CD4-positive, CD25-positive, alpha-beta regulatory T cell (primary cell): ENCODE data around the gene TBC1D22A. TPM values are rescaled to one million over a fixed set of nuclear protein-coding genes. Genes with fewer than 3 reads are reported as not detected.

ENCODE experiments used
- ATAC-seq, 2 donors: fragments of 150-1000 bp; cut with Tn5 transposase; one replicate each; pipeline ENCODE4 v1.10.0; 2021; ENCODE audit warnings: low read depth in 2 of 2, moderate number of reproducible peaks in 2 of 2, moderate library complexity in 1 of 2
- DNase-seq, 3 donors: peaks; one replicate each; pipeline versions ENCODE4 v3.0.0 to v3.0.0-alpha.2; 2012 to 2022; ENCODE audit warnings: mixed read lengths in 1 of 3
- H3K27ac ChIP-seq: one replicate; pipeline ENCODE4 v1.7.0; 2013; ENCODE audit warnings: mild to moderate bottlenecking, low read length; ENCODE audit not compliant: insufficient read depth, poor library complexity, severe bottlenecking
- H3K27me3 ChIP-seq: one replicate; pipeline ENCODE4 v1.7.0; 2013; ENCODE audit warnings: low read length; ENCODE audit not compliant: control insufficient read depth, insufficient read depth
- H3K36me3 ChIP-seq: one replicate; pipeline ENCODE4 v1.7.0; 2013; ENCODE audit warnings: mild to moderate bottlenecking, low read length, moderate library complexity; ENCODE audit not compliant: control insufficient read depth, insufficient read depth
- H3K4me1 ChIP-seq: 2 replicates; pipeline ENCODE4 v1.7.0; 2013; ENCODE audit warnings: mild to moderate bottlenecking, low read length; ENCODE audit not compliant: insufficient read depth, control insufficient read depth, poor library complexity, severe bottlenecking
- H3K4me3 ChIP-seq: one replicate; pipeline ENCODE4 v1.7.0; 2013; ENCODE audit warnings: low read depth, mild to moderate bottlenecking, low read length, moderate library complexity
- H3K9me3 ChIP-seq, 2 experiments: 1 replicate in 1 of 2; 2 replicates in 1 of 2; pipeline ENCODE4 v1.7.0; 2013; ENCODE audit warnings: low read length in 2 of 2, mild to moderate bottlenecking in 1 of 2, moderate library complexity in 1 of 2; ENCODE audit not compliant: control insufficient read depth in 2 of 2
- H3K27ac Mint-ChIP-seq, 3 donors: one replicate each; pipeline ENCODE4 v1.8.0; 2020 to 2022; ENCODE audit warnings: mild to moderate bottlenecking in 3 of 3, mixed read lengths in 3 of 3, moderate library complexity in 2 of 3
- H3K27me3 Mint-ChIP-seq: one replicate; pipeline ENCODE4 v1.8.0; 2022; ENCODE audit warnings: mild to moderate bottlenecking, mixed read lengths
- H3K36me3 Mint-ChIP-seq: one replicate; pipeline ENCODE4 v1.8.0; 2020; ENCODE audit warnings: mixed read lengths
- H3K4me1 Mint-ChIP-seq, 4 donors: one replicate each; pipeline ENCODE4 v1.8.0; 2020 to 2022; ENCODE audit warnings: mixed read lengths in 4 of 4, mild to moderate bottlenecking in 1 of 4
- H3K4me3 Mint-ChIP-seq, 4 donors: one replicate each; pipeline ENCODE4 v1.8.0; 2020 to 2022; ENCODE audit warnings: mild to moderate bottlenecking in 4 of 4, mixed read lengths in 4 of 4, moderate library complexity in 3 of 4
- H3K9me3 Mint-ChIP-seq, 7 donors: one replicate each; pipeline ENCODE4 v1.8.0; 2020 to 2022; ENCODE audit warnings: mixed read lengths in 7 of 7, mild to moderate bottlenecking in 3 of 7, moderate library complexity in 2 of 7
- polyA plus RNA-seq, 4 donors: library from polyadenylated mRNA; unstranded; fragments of 300-500 nt; fragmentation: Illumina TruSeq; gene quantifications; one replicate each; pipeline ENCODE4 v1.2.3, GENCODE V29; 2021
- total RNA-seq: library from RNA; stranded (reverse); gene quantifications from one replicate; pipeline ENCODE4 v1.2.3, GENCODE V29; 2022

Gene TBC1D22A
- total and polyA plus RNA-seq, 5 donors from 2014 or later, result 19.8 to 42.5 (median 24.3) TPM

DNA sequence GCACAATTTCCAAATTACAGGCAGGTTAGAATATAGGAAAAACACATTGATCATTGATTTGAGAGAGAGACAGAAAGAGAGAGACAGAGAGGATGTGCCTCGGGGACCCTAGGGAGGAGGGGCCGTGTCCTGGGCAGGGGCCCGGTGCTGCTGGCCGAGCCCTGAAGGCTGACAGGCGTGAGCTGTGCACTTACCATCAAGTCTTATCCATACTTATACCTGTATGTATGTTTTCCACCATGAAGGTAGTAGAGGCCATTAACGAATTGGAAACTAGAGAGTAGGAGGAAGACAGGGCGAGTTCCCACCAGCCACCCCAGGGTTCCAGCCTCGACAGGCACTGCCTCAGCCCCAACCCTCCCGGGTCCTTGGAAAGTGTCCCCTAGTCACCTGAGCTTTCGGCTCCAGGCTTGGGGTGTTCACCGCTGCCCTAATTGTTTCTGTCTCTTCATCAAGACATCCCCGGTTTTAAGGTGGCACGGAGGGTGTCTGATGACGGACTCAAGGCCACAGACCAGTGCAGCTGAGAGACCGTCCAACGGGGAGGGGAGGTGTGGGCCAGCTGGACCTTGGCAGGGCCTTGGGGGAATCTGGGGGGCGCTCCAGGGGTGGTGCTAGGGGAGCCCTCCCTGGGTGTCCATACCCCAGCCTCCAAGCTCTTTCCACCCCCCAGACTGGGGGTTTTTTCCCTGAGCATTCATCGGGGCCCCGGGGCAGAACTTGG, 431.3 kb downstream of the TBC1D22A start:
- H3K9me3 Mint-ChIP-seq, result no peaks in the 10 kb centered on the region
- no peak for ATAC-seq

DNA sequence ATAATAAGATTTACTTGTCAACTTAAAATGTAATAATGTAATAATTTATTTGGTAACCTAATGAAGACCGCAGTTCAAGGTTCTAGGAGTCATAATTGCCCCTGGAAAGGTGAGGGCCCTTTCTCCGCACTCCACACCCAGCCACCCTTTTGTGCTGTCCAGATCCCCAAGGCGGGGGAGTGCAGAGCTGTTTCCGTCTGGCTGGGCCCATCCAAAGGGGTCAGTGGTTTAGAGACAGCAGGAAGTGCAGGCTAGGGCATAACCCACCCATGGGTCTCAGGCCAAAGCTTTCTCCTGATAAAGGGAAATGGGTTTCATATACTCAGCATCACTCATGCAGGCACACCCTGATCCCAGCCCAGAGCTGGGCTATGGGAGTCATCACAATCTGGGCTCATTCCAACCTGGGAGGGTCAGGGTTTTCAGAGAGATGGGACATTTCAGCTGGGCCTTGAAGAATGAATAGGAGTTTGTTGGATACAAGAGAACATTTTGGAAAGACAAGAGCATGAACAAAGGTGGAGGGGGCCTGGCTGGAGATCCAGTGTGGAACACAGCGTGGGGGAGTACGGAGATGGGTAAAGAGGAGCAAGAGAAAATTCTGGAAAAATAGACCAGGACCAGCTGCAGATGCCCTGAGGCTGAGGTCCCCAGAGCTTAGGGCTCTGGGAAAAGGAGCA, 432.2 kb downstream of the TBC1D22A start:
- Histone ChIP-seq H3K27ac (no peak overlapping the region), H3K4me1 (no peaks in the 10 kb centered on the region), H3K9me3 (no peaks in the 10 kb centered on the region), H3K36me3 (no peaks in the 10 kb centered on the region), H3K27me3 (no peaks in the 10 kb centered on the region), H3K4me3 (no peak overlapping the region)
- no peak for ATAC-seq
- Mint-ChIP-seq H3K27ac (no peak overlapping the region), H3K4me1 (no peaks in the 10 kb centered on the region), H3K9me3 (no peaks in the 10 kb centered on the region), H3K27me3 (no peaks in the 10 kb centered on the region), H3K36me3 (no peaks in the 10 kb centered on the region), H3K4me3 (no peak overlapping the region)
- DNase-seq, result no peak

More for the DNA sequence above, 431.3 kb downstream of the TBC1D22A start:
- H3K4me3 Mint-ChIP-seq, result no peak overlapping the region
- H3K27ac ChIP-seq, result no peak overlapping the region
- H3K27ac Mint-ChIP-seq, result no peak overlapping the region
- no peak for DNase-seq
- no peaks in the 10 kb centered on the region for H3K27me3 ChIP-seq
- H3K27me3 Mint-ChIP-seq, result no peaks in the 10 kb centered on the region
- H3K9me3 ChIP-seq, result no peaks in the 10 kb centered on the region
- H3K4me1 Mint-ChIP-seq, result no peaks in the 10 kb centered on the region
- H3K4me3 ChIP-seq, result no peak overlapping the region
- no peaks in the 10 kb centered on the region for H3K4me1 ChIP-seq
- no peaks in the 10 kb centered on the region for H3K36me3 Mint-ChIP-seq
- H3K36me3 ChIP-seq, result no peaks in the 10 kb centered on the region

DNA sequence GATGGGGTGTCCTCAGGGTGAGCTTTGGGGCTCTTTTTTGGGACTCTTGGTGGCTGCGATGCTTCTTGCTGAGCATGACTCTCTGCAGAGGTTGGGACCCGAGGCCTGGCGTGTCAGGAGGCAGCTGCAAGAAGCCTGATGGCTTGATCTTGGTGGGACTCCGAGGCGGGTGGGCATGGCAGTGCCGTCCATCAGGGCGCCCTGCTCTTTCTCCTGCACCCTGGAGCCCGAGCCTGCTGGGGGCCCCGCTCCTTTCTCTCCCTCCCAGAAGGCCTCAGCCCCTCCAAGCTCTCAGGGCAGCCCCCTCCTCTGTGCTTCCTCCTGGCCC, 432.7 kb downstream of the TBC1D22A start:
- Mint-ChIP-seq H3K27me3 (no peaks in the 10 kb centered on the region), H3K4me1 (no peaks in the 10 kb centered on the region), H3K9me3 (no peaks in the 10 kb centered on the region), H3K36me3 (no peaks in the 10 kb centered on the region), H3K27ac (no peak overlapping the region), H3K4me3 (no peak overlapping the region)
- ATAC-seq (no peak), DNase-seq (no peak)
- Histone ChIP-seq H3K27me3 (no peaks in the 10 kb centered on the region), H3K36me3 (no peaks in the 10 kb centered on the region), H3K4me3 (no peak overlapping the region), H3K9me3 (no peaks in the 10 kb centered on the region), H3K4me1 (no peaks in the 10 kb centered on the region), H3K27ac (no peak overlapping the region)

DNA sequence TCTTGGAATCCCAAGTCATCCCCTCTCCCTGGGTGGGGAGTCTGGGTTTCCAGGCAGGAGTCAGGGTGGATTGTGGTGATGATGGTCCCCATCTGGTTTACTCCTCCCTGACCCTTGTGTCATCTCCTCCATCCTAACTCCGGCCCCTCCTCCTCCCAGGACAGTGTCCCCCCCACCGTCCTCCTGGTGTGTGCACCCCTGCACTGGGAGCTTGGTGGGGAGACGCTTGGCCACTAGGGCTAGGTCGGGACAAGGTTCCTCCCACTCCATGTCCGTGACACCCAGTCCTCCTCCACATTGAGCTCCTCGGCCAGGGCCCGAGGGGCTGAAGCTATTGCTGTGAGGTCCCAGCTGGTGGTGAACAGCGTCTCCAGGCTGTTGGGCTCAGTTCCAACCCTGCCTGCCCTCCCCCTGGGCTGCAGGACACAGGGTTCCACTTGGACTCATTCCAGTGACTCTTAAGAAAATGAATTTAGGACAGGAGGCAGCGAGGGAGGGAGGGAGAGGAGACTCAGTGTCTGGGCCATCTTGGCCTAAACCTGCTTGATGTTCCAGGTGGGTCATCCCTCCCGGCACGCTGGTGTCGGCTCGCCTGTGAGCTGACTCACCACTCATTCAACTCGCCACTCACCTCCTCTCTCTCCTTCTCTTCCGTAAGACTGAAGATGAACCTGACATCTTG, 433.2 kb downstream of the TBC1D22A start:
- DNase-seq, result no peak
- no peak overlapping the region for H3K4me3 ChIP-seq

DNA sequence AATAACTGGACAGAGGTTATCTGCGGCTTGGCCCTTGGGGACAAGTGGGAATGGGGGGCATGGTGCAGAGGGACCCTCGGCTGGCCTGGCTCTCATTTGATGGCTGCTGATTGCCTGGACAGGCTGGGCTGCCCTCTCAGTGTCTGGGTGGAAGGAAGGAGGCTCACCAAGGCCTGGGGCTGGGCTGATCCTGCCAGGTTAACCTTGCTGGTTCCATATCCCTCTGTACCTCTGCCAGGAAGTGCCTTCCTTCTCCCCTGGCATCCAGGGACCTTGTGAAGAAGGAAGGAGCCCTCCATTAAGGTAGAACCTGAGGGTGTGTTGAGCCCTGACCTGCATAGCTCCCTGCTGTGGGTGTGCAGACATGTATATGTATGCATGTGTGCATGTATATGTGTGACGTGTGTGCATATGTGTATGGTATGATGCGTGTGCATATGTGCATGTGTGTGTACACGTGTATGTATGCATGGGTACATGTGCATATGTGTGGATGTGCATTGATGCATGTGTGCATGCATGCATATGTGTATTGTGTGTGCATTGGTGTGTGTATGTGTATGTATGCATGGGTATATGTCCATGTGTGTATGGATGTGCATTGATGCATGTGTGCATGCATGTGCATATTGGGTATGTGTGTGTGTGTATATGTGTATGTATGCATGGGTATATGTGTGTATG, 433.9 kb downstream of the TBC1D22A start:
- DNase-seq, result no peak
- Mint-ChIP-seq H3K27me3 (no peaks in the 10 kb centered on the region), H3K4me1 (peaks cover 0 to 2% (median 0%) of the 10 kb centered on the region in 4 donors), H3K27ac (peak overlapping the region in 1 of 3 donors; percentile 4), H3K36me3 (no peaks in the 10 kb centered on the region), H3K9me3 (no peaks in the 10 kb centered on the region), H3K4me3 (no peak overlapping the region)
- no peaks in the 10 kb centered on the region for H3K4me1 ChIP-seq
- H3K27ac ChIP-seq, result no peak overlapping the region
- H3K4me3 ChIP-seq, result no peak overlapping the region
- no peaks in the 10 kb centered on the region for H3K27me3 ChIP-seq
- no peaks in the 10 kb centered on the region for H3K36me3 ChIP-seq
- H3K9me3 ChIP-seq, result no peaks in the 10 kb centered on the region
- ATAC-seq, result no peak

More for the DNA sequence above, 433.2 kb downstream of the TBC1D22A start:
- H3K4me1 ChIP-seq, result no peaks in the 10 kb centered on the region
- peaks cover 0 to 2% (median 0%) of the 10 kb centered on the region in 4 donors for H3K4me1 Mint-ChIP-seq
- H3K36me3 ChIP-seq, result no peaks in the 10 kb centered on the region
- no peaks in the 10 kb centered on the region for H3K27me3 ChIP-seq
- no peak overlapping the region for H3K27ac Mint-ChIP-seq
- H3K36me3 Mint-ChIP-seq, result no peaks in the 10 kb centered on the region
- H3K27me3 Mint-ChIP-seq, result no peaks in the 10 kb centered on the region
- H3K27ac ChIP-seq, result no peak overlapping the region
- no peaks in the 10 kb centered on the region for H3K9me3 ChIP-seq
- no peak overlapping the region for H3K4me3 Mint-ChIP-seq
- H3K9me3 Mint-ChIP-seq, result no peaks in the 10 kb centered on the region
- no peak for ATAC-seq

DNA sequence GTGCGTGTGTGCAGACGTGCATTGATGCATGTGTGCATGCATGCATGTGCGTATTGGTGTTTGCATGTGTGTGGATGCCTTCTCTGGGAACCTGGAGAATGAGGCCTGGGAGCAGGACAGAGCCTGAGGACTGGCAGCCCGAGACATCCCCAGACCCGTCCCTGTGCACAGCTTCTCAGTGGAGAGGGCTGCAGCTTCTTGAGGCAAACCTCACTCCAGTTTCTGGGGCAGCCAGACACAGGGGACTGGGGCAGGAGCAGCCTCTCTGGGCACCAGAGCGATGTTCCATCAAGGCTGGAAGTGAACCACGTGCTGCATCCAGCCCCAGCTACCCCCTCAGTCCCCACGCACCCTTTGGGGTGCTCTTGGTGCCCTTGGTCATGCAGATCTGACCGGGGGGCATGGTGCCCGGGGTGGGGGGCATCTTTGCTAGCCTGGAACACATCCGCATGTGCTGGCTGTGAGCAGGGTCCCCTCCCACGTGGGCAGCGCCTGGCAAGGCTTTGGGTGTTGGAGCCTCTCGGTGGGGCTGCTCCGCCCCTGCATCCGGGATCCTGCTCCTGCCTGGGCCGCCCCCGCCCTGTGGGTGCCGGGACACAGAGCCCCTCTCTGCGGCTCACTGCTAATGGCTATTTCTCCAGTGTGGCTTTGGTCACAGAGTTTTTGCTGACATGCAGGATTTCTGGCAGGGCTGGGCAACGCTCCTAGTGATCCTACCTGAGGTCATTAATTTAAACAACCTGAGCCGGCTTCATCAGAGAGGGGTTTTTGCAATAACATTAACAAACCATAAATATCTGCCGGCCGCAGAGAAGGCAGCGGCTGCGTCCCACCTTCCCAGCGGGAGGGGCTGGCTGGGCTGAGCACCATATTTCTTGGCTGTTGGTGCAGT, 434.7 kb downstream of the TBC1D22A start:
- no peaks in the 10 kb centered on the region for H3K27me3 Mint-ChIP-seq
- no peaks in the 10 kb centered on the region for H3K9me3 Mint-ChIP-seq
- no peak overlapping the region for H3K4me3 Mint-ChIP-seq
- no peaks in the 10 kb centered on the region for H3K36me3 ChIP-seq
- ATAC-seq (no peak), DNase-seq (no peak)
- H3K27me3 ChIP-seq, result no peaks in the 10 kb centered on the region
- no peaks in the 10 kb centered on the region for H3K36me3 Mint-ChIP-seq
- H3K4me1 Mint-ChIP-seq, result peaks cover 0 to 2% (median 0%) of the 10 kb centered on the region in 4 donors
- no peak overlapping the region for H3K27ac ChIP-seq
- no peaks in the 10 kb centered on the region for H3K9me3 ChIP-seq
- H3K27ac Mint-ChIP-seq, result peak overlapping the region in 1 of 3 donors; percentile 4
- no peak overlapping the region for H3K4me3 ChIP-seq
- no peaks in the 10 kb centered on the region for H3K4me1 ChIP-seq
